ENCODE measurements around the gene P2RX6.

P2RX6 gene

DNA sequence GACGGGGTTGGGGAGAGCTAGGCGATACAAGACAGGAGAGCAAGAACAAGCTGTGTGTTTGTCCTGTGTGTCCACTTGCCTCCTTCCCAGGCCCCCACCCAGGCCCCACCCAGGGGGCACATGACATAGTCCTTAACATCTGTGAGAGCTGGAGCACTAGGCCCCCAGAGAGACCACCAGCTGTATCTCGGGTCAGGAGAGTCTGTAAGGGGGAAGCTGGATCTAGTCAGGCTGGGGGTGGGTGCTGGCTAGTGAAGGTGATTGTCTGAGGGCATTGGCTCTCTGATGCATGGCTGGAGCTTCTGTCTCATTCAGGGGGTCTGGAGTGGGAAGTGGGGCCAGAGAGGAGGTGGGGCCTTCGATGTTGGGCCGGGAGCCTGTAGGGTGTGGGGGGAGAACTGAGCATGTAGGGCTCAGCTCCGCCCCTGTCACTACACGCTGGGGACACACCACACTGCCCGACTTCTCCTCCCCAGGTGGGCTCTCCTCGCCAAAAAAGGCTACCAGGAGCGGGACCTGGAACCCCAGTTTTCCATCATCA lies 571 bp downstream of the P2RX6 start:
- no peak for DNase-seq

DNA sequence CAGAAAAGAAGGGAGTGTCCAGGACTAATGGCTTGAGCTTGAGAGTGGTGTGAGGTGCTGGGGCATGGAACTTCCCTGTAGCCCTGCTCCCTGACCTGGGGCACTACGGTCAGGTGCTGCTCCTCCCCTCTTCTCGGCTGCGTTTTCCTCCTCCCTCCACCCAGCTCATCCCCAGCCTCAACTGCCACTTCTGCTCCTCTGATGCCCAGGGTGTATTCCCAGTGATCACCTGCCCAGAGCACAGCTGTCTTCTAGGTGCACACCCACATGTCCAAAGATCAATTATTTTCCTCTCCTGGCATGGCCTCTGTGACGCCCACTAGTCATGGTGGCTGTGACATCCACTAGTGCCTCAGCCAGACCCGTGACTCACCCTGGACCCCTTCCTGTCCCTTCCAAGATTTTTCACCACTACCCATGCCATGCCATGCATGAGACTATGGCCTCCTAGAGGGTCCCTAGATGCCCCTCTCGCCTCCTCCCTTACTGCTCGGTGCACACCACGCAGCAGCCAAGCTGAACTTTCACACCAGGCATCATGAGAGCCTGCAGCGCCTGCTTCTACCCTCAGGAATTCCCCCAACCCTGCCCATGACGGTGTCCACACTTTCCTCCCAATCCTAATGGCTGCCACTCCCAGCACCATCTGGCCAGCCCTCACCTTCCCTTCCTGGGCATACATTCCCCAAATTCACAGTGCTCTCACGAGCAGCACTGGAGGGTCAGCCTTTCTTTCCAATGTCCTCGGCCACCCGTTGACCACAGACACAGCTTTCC lies 1.9 kb downstream of the P2RX6 start:
- DNase-seq: no peak

DNA sequence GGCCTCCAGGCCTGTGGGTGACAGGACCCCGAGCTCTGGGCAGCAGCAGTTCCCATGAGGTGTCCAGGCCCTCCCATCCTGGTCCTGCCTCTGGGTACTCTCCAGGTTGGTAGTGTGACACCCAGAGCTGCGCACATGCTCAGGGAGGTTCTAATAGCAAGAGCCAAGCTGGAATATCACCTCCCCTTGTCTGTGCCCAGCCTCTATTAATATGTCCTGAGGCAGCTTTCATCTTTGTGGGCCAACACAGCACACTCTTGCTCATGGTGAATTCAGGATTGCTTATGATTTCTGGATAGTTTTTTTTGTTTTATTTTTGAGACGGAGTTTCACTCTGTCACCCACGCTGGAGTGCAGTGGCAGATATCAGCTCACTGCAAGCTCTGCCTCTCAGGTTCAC lies 3.3 kb downstream of the P2RX6 start:
- no peak for DNase-seq

DNA sequence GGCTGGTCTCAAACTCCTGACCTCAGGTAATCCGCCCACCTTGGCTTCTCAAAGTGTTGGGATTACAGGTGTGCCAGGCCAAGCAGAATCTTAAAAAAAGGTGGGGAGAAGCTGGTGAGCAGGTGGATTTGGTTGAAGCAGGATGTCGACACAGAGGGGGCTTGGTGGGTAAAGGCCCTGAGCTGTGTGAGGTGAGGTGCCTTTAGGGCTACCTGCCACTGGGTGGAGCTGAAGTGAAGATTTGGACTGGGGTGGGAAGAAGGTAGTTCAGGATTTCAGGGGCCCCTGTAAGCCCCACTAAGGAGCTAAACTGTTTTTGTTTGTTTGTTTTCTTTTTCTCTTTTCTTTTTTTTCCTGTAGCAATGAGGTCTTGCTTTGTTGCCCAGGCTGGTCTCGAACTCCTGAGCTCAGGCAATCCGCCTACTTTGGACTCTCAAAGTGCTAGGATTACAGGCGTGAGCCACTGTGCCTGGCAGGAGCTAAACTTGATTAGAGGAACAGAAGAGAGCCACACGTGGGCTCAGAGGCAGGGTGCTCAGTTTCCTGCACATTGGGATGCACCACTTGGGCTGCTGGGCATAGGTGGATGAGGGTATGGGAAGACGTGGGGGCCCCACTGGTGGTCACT lies 6.0 kb downstream of the P2RX6 start:
- DNase-seq: no peak

DNA sequence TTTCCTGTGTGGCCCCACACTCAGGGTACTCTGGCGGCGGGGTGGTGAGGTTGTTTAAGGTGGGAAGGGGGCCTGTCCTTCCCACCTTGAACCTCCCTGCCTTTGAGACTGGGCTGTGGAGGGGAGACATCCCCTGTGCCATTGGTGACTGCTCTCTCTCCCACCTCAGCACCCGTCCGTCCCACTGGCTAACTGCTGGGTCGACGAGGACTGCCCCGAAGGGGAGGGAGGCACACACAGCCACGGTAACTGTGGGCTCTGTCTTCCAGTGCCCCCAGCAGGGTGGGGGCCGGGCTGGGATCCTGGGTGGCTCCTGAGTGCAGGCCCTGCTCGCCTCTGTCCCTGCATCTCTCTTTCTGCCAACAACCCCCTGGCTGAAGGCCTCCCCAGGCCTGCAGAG lies 7.5 kb downstream of the P2RX6 start:
- DNase-seq: no peak

DNA sequence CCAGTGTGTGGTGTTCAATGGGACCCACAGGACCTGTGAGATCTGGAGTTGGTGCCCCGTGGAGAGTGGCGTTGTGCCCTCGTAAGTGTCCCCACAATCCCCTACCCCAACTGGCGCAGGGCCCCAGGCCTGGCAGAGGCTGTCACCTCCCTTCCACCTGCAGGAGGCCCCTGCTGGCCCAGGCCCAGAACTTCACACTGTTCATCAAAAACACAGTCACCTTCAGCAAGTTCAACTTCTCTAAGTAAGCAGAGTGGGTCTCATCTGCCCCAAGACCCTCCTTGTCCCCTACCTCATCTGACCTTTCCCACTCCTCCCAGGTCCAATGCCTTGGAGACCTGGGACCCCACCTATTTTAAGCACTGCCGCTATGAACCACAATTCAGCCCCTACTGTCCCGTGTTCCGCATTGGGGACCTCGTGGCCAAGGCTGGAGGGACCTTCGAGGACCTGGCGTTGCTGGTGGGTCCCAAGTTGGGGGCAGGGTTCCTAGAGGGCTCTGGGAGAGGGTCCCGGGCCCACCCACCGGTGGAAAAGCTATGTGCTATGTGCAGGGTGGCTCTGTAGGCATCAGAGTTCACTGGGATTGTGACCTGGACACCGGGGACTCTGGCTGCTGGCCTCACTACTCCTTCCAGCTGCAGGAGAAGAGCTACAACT lies 8.1 kb downstream of the P2RX6 start:
- no peak for DNase-seq

DNA sequence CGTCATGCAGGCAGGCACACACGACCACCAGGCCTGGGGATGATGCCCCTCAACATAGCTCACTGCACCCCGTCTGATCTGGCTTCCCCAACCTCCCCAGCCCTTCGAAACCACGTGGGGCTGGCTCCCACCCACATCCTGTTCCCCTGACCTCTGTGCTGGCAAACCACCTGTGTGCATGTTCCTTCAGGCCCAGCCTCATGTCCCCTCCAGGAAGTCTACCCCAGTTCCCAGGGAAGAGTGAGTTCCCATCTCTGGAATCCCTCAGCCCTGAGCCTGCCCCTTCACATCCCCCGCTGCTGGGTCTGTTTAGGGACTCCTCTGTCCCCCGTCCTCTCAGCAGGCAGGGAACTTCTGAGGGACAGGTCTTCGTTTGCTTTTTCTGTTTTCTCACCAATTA lies 10.3 kb downstream of the P2RX6 start:
- DNase-seq: no peak

DNA sequence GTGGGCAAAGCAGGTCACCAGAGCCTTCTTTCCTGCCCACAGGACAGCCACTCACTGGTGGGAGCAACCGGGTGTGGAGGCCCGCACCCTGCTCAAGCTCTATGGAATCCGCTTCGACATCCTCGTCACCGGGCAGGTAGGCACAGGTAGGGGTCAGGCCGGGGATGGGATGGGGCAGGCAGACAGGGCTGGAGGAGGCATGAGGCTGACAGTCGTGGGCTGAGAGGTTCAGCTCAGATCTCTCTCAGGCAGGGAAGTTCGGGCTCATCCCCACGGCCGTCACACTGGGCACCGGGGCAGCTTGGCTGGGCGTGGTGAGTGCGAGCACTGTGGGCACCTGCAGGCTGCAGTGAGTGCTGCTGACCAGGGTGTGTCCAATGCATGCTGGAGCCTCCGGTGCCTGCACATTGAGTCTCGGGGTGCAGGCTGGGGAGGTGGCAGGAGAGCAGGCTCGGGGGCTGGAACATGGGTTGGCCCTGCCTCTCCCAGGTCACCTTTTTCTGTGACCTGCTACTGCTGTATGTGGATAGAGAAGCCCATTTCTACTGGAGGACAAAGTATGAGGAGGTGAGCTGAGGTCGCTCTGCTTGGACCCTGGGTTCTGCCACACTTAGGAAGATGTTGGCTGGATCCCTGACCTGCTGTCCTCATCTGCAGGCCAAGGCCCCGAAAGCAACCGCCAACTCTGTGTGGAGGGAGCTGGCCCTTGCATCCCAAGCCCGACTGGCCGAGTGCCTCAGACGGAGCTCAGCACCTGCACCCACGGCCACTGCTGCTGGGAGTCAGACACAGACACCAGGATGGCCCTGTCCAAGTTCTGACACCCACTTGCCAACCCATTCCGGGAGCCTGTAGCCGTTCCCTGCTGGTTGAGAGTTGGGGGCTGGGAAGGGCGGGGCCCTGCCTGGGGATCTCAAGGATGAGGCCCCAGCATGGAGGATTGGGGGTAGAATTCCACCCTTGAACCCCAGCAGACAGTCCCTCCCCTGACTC lies 11.1 kb downstream of the P2RX6 start:
- DNase-seq: no peak

DNA sequence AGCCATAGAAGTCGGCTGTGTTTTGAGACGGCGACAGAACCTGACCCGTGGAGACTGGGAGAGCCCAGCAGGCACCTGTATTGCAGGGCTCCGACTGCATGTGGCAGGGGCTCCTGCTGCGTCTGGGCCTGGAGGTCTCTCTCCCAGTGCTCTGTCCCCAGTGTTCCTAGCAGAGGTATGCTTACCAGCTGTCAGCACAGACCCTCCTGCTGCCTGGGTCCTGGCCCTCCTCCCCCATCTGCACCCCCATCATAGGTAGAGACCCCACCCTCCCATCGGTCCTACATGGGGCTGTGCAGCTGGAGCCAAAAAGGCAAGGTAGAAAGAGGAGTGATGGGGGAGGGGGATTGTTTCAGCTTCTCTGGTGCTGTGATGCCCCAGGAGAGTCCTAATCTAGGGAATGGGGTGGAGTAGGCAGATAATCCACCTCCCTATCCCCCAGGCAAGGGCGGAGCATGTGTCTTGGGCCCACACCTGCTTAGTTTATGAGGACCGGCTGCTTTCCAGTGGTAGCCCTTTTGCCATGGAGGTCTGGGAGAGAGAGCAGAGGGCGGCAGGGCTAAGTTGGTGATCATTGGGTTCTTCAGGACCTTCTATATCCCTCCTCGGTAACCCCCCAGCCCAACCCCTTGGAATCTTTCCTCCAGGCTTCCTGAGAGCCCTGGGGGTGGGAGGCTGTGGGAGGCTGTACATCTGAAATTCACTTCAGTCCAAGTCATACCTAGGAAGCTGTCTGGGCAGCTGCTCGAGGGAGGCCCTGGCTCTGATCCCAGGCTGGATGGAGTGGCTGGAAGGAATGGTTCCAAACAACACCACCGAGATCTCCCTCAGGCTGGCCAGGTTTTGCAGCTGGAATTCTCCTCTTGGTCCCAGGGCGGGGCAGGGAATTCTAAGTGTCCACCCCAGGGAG lies 12.1 kb downstream of the P2RX6 start:
- DNase-seq: no peak

DNA sequence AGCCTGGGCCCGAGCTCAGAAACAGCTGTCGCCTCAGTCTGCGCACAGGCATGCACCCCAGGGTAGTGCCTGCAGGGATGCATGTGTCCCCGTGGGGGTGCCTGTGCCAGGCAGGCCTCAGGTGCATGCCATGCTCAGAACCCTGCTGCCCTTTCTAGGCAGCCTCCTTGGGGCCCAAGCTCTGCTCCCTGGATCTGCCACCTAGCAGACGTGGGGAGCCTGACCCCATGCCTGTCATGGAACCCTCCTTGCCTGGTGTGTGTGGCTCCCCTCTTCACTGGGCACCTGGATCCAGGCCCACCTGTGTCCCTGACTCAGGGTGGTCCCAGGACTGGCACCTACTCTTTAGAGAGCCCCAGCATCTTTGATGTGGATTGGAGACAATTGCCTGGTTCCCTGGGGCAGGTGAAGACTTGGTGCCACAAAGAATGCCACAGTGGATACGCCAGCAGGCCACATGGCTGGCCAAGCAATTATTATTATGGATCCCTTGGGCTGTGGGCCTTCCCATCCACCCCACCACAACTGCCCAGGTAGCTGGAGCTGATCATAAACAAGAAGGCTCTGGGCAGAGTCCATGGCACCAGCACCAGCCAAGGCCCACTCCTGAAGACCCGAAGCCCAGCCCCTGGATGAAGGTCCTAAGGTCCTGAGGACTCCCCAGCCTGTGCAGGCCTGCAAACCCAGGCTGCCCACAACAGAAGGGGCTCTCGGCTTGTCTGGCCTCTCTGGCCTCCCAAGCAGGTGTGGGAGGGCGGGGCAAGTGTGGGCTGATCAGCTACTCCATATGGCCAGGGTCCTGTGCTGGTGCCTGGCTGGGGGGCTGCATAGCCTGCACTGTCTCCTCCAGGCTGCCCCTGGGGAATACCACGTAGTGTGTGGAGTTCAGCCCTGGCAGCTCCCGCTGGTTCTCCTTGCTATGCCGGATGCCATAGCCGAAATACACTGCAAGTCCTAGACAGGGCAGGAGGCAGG lies 13.6 kb downstream of the P2RX6 start:
- DNase-seq: no peak

DNA sequence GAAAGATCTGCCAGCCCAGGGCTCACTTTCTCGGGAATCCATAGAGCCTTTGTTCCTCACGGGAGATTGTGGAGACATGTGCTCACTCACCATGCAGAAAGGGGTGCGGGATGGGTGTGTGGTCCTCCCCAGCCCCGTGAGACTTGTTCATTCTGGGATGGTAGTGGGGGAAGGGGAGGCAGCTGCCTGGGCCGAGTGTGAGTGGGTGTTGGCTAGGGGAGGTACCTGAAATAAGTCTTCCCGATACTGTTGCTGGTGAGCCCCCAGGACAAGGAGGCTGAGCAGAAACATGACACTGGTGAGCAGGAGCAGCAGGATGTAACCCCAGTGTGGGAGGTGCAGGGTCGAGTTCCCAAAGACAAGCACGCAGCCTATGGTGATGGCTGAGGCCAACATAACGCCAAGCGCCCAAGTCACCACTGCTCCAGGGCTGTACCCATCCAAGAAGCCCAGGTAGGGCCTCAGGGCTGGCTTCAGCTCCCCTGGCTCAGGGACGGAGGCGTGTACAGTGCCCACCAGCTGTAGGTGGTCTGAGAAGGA lies 14.6 kb downstream of the P2RX6 start:
- no peak for DNase-seq

DNA sequence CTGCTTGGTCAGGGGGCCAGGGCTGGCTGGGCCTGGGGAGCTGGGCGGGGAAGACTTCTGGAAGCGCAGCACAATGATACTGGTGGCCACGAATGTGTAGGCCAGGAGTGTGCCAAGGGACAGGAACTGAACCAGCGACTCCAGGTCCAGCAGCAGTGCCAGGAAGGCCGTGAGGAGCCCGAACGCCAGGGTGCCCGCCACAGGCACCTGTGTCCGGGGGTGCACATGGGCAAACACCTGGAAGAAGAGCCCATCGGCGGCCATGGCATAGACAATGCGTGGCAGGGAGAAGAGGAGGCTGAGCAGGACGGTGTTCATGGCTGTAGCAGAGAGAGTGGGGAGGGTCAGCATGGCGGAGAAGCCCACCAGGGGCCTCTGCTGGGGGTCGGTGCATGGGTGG lies 15.1 kb downstream of the P2RX6 start:
- DNase-seq: no peak

DNA sequence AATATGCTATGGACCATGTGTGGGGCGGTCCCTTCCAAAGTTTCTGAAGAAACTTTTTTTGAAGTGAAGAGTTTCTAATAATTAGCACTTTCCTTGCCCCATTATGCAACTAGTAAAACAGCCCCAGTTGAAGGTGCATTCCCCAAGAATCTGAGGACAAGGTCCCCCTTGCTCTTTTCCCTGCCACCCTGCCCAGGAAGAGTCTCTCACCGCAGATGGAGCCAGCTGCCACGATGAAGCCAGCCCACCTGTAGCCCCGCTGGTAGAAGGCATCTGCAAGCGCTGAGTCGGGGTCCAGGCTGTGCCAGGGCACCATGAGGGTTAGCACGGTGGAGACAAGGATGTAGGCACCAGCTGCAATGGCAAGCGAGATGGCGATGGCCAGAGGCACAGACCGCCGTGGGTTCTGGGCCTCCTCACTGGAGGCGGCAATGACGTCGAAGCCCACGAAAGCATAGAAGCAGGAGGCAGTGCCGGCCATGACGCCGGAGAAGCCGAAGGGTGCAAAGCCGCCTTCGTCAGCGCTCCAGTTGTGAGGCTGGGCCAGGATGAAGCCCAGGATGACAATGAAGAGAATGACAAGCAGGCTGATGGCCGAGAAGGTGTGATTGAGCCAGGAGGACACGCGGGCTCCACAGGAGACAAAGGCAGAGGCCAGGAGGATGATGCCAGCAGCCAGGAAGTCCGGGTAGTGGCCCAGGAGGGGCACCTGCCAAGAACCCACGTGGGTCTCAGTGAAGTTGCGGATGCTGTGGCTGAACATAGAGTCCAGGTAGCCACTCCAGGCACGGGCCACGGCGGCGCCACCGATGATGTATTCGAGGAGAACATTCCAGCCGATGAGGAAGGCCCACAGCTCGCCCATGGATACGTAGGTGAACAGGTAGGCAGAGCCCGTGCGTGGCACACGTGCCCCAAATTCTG lies 15.9 kb downstream of the P2RX6 start:
- DNase-seq: no peak

DNA sequence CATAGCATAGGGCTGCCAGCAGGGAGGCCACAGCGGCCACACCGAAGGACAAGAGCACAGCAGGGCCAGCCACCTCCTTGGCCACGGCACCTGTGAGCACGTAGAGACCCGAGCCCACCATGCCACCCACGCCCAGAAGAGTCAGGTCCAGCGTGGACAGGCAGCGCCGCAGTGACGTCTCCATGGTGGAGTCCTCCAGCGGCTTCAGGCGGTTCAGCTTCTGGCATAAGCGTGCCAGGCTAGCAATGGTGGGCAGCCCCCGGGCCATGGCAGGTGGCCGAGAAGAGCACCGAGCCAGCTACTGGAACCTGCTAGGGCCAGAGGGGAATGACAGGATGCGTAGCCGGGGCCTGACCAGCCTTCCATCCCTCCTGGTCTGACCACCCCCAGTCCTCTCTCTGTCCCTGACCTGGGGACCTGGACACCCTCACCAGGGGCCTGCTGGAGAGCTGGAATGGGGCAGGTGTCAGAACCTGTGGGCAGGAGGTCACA lies 16.6 kb downstream of the P2RX6 start:
- DNase-seq: no peak

DNA sequence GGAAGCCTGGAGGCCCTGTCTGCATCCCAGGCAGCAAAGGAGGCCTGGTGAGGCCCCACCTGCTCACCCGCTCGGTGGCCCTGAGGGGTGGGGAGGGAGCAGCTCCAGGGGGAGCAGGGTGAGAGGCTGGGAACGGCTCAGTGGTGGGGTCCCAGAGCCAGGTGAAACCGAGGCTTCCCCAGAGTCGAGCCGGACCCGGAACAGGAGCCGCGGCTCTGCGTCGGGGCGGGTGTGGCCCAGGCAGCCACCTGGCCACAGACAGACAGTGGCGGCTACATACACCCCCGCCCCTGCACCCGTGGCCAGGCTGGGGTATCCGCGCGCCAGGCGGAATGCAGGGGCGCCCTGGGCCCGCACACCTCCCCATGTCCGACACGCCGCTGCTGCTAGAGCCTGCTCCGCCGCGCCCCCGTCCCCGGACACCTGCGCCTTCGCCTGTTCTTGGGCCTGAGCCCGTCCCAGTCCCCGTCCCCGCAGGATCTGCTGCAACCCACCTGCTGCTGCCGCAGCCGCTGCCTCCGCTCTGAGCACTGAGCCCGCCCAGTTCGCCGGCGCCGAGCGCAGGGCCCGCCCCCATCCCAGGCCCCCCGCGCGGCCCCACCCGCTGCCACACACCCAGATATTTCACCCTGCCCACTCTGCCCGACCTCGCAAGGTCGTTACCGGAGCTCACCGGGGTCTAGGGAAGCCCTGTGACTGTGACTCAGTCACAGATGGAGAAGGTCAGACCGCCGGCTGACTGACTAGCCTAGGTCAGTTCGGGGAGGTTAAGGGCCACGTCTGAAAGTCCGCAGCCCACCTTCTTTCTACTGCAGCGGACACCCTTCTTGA lies 17.3 kb downstream of the P2RX6 start, which contains the start of gene SLC7A4:
Gene SLC7A4, minus strand, starts transcription at position 525 of the 831 bp plus-strand sequence. CDS start 749 bp downstream, outside the sequence.
- DNase-seq: no peak

DNA sequence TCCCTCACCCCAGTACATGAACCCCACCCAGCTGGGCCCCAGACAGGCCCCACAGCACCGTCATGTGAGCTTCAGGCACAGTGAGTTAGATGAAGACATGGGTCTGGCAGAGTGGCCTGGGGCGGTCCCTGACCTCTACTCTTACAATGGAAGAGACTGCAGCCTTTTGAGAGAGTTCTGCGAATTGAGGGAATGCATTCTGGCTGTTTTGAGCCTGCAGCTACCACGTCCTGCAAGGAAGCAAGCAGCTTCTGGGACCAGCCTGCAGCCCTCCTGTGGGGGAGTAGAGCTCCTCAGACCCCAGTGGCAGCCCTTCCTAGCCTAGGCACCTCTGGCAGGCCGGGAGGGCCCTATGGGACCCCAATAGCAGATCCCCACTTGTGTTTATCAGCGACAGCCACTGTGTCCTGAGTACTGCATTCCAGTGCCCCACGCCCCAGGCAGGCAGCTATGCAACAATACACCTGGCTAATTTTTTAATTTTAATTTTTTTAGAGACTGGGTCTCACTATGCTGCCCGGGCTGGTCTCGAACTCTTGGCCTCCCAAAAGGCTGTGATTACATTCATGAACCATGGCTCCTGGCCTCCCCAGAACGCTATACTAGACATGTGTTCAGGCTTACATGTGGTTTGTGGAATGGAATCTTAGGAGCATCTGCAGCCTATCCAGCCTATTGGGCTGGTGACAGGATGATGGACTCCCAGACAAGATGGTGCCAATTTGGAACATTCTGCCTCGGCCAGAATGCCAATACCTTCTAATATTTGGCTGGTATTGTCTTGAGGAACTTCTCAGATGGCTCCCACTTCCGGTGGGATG lies 18.1 kb downstream of the P2RX6 start:
- no peak for DNase-seq

DNA sequence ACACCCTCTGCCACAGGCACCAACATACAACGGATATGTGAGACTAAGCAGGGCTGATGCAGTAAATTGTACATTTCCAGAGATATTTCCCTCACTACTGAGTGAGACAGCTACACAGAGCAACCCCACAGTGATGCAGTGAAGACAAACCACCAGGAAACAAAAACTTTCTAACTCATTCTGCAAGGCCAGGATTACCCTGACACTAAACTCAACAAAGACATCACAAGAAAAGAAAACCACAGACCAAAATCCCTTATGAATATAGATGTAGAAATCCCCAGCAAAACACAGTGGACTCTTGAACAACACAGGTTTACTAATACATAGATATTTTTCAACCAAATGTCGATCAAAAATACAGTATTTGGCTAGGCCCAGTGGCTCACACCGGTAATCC lies 18.9 kb downstream of the P2RX6 start:
- no peak for DNase-seq

All from stimulated activated CD8-positive, alpha-beta memory T cell treated with anti-CD3 and anti-CD28 coated beads, Interleukin-4, amount 100 ng/mL, for 48 hours (primary cell).